ENCODE results near the gene CARS1.

DNA sequence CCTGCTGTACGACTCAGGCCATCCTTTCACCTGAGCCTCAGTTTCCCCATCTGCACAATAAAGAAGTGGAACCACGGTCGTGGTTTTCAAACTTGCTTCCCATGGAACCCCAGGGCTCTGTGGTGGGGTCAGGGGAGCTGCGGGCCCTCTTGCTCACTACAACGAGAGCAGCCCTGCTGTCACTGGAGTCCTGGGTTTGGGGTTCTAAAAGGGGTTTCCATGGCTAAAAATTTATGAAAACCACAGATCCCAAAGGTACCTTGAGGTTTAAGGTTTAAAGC is 45.4 kb upstream of the CARS1 start:
- TF ChIP-seq EP300 (IDR thresholded peaks at IDR 0.05) (no peak), POLR2A (IDR thresholded peaks at IDR 0.05) (no peak)
- TF ChIP-seq, protein P1, sequence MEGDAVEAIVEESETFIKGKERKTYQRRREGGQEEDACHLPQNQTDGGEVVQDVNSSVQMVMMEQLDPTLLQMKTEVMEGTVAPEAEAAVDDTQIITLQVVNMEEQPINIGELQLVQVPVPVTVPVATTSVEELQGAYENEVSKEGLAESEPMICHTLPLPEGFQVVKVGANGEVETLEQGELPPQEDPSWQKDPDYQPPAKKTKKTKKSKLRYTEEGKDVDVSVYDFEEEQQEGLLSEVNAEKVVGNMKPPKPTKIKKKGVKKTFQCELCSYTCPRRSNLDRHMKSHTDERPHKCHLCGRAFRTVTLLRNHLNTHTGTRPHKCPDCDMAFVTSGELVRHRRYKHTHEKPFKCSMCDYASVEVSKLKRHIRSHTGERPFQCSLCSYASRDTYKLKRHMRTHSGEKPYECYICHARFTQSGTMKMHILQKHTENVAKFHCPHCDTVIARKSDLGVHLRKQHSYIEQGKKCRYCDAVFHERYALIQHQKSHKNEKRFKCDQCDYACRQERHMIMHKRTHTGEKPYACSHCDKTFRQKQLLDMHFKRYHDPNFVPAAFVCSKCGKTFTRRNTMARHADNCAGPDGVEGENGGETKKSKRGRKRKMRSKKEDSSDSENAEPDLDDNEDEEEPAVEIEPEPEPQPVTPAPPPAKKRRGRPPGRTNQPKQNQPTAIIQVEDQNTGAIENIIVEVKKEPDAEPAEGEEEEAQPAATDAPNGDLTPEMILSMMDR (IDR thresholded peaks at IDR 0.05) = no peak

All from ovary (tissue), 3 donors.